Measurements from ENCODE around the gene IRGQ.
"Not testable (repeated sequence)": the region's sequence is repeated elsewhere in the genome, so short reads cannot be mapped to it uniquely, and the experiment has no call there.

Gene IRGQ

GRCh38 chr19:43639519-43640423, 43.8 kb upstream of the IRGQ start, which contains the start of gene CADM4:
Gene CADM4, minus strand, starts transcription at chr19:43639850. Its CDS starts 60 bp downstream, at chr19:43639790.
- no peak for DNase-seq (ENCODE audit: low read depth)
- no peak for TF ChIP-seq CTCF (conservative IDR thresholded peaks at IDR 0.05; ENCODE audit: control insufficient read depth, insufficient read depth, low read depth, low read length)
- peak within 1 kb of the TSS; percentile 39 for H3K4me3 ChIP-seq (ENCODE audit: control insufficient read depth, low read depth, low read length)

GRCh38 chr19:43638995-43639518, 43.1 kb upstream of the IRGQ start:
- H3K4me3 ChIP-seq (ENCODE audit: control insufficient read depth, low read depth, low read length) = no peak overlapping the region
- DNase-seq (ENCODE audit: low read depth) = no peak
- TF ChIP-seq CTCF (conservative IDR thresholded peaks at IDR 0.05; ENCODE audit: control insufficient read depth, insufficient read depth, low read depth, low read length) = no peak

- no peak overlapping the region for H3K4me3 ChIP-seq (ENCODE audit: control insufficient read depth, low read depth, low read length)
- DNase-seq (ENCODE audit: low read depth) = no peak
- TF ChIP-seq CTCF (conservative IDR thresholded peaks at IDR 0.05; ENCODE audit: control insufficient read depth, insufficient read depth, low read depth, low read length) = no peak
Observed at GRCh38 chr19:43638214-43638994, 42.5 kb upstream of the IRGQ start.

- H3K4me3 ChIP-seq (ENCODE audit: control insufficient read depth, low read depth, low read length) = no peak overlapping the region
- no peak for DNase-seq (ENCODE audit: low read depth)
- no peak for TF ChIP-seq CTCF (conservative IDR thresholded peaks at IDR 0.05; ENCODE audit: control insufficient read depth, insufficient read depth, low read depth, low read length)
Observed at GRCh38 chr19:43636121-43636683, 40.3 kb upstream of the IRGQ start.

GRCh38 chr19:43635561-43635940, 39.6 kb upstream of the IRGQ start:
- not testable (repeated sequence) for H3K4me3 ChIP-seq (ENCODE audit: control insufficient read depth, low read depth, low read length); DNase-seq (ENCODE audit: low read depth)

- H3K4me3 ChIP-seq (ENCODE audit: control insufficient read depth, low read depth, low read length) = no peak overlapping the region
- peak; percentile 47 for DNase-seq (ENCODE audit: low read depth)
- no peak for TF ChIP-seq CTCF (conservative IDR thresholded peaks at IDR 0.05; ENCODE audit: control insufficient read depth, insufficient read depth, low read depth, low read length)
Observed at GRCh38 chr19:43634872-43635560, 39.1 kb upstream of the IRGQ start.

All from fibroblast of mammary gland (primary cell).